Glomerular visceral epithelial cell (primary cell): Measurements from ENCODE around the gene OR5AC2.

Experiments
- DNase-seq: peaks from one replicate; pipeline ENCODE4 v3.0.0-alpha.2; 2016; ENCODE audit errors: extremely low spot score

Gene OR5AC2, protein sequence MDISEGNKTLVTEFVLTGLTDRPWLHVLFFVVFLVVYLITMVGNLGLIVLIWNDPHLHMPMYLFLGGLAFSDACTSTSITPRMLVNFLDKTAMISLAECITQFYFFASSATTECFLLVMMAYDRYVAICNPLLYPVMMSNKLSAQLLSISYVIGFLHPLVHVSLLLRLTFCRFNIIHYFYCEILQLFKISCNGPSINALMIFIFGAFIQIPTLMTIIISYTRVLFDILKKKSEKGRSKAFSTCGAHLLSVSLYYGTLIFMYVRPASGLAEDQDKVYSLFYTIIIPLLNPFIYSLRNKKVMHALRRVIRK

DNA sequence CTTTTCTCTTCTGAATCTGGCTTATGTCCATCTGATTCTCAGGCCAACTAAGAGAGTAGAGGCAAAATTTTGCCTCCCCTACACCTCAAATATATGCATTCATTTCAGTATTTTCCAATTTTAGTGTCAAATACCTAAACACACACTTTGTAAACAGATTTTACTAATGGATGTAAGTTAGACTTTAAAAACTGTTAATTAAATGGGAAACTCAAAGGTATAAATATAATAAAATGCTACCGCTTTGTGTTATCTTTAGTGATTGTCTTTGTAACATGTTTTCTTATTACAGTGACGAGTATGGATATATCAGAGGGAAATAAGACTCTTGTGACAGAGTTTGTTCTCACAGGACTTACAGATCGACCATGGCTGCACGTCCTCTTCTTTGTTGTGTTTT, at the start of gene OR5AC2:
Gene OR5AC2 (plus strand): TSS at position 301 of the 400 bp plus-strand sequence. CDS start 0 bp downstream, at position 301.
- no peak for DNase-seq

DNA sequence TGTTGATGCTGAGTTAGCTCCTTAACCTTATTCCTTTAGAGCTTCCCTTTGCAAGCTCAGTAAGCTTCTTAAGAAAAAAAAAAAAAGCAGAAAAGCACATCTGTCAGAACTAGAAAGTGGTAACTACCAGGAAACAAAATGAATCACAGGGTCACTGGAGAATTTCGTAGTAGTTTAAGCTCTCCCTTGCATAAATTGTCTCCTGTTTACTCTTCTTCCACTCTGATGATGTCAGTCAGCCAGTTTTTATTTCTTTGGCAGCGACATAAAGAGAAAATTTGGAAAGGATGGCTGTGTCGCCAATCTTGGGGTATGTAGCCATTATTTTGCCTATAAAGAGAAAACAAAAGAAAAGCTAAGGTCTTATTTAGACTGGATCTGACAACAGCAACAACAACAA, 48.7 kb upstream of the OR5AC2 start:
- no peak for DNase-seq

DNA sequence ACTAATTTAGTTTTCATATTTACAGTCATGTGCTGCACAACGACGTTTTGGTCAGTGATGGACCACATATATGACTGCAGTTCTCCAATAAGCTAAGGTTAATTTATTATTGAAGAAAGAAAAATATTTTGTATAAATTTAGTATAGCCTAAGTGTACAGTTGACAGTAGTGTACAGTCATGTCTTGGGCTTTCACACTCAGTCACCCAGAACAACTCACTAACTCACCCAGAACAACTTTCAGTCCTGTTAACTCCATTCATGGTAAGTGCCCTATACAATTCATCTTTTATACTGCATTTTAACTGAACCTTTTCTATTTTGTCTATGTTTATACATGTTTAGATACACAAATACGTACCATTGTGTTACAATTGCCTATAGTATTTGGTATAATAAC, 48.1 kb upstream of the OR5AC2 start:
- no peak for DNase-seq

DNA sequence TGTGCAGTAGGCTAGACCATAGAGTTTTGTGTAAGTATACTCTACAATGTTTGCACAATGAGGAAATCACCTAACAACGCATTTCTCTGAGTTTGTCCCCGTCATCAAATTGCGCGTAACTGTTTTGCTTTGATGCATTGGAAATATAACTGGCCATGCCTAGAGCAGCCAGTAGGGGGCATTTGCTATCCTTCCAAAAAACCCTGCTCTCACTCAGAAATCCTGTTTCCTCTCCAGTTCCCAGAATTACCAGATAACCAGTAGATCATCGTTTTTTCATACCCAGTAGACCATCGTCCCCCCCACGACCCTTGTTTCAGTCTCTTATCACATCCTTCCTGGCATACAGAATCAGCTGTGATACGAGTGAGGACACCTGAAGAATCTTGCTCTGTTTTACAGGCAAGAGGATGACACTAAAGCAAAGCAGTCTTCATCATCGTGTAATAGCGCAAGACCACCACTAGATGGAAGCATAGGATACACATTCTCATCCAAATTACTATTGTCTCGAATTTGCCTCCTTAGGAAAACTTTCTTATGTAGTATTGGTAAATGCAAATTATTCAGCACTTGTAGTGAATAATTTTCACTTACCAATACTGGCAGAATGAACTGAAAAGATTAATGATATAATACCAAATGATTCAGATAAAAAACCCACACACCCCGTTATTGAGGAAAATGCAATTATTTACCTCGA, 47.5 kb upstream of the OR5AC2 start:
- peak; percentile 78 for DNase-seq

DNA sequence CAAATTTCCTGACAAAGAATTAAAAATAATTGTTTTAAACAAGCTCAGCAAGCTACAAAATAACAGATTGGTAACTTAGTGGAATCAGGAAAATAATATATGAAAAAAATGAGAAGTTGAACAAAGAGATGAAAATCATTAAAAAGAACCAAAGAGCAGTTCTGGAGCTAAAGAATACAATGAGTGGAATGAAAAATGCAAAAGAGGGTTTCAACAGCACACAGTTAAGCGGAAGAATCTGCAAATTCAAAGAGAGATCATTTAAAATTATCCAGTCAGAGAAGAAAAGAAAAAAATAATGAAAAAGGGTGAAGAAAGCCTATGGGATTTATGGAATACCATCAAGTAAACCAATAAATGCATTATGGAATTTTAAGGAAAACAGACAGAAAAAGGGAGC, 45.6 kb upstream of the OR5AC2 start:
- no peak for DNase-seq

DNA sequence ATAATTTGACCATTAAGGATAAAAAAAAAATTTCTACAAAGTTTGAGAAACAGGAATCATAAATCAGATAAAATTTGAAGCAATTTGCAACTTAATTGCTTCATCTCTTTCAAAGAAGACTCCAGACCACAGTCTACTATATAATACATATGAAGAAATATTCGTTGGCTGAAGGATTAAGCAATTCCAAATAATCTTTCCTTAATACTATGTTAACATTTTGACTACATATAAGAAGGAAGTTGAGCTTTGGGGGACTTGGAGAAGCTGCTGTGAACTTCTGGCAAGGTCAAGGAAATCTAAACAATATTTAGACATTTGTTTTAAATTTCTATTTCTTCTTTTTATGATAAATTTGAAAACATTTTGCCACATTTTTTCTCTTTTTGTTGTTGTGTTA, 38.4 kb upstream of the OR5AC2 start:
- DNase-seq: no peak

DNA sequence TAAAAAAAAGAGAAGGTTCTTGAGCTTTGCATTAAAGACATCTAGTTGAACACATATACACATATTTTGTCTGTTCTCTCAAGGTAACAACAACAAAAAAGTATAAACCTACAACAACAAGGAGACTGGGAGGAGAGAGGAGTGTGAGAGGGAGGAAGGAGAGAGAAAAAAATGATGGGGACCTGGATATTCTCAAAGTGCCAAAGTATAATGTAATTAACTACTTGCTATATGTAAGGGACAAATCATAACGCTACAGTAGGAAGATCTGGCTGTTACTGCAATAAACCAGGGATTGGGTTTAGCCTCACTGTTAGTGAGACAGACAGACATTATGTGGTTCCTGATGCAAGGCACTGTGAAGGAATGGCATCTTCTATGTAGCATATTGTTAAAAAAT, 37.7 kb upstream of the OR5AC2 start:
- no peak for DNase-seq

DNA sequence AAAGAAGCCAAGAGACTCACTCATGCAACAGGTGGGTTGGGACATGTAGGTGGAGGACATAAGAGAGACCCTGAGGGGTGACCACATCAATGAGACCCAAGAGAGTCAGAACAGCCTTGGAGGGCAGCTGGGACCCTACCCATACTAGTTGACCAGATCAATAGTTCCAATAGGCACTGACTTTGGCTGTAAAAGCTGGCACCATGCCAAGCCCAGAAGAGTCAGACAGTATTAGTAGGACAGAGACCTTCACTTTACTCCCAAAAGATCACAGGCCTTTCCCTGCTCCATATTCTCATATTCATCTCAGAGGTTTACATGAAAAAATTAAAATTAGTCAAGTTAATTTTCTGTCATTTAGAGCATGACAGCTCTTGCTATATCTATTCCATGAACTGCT, 30.9 kb upstream of the OR5AC2 start:
- DNase-seq: no peak

DNA sequence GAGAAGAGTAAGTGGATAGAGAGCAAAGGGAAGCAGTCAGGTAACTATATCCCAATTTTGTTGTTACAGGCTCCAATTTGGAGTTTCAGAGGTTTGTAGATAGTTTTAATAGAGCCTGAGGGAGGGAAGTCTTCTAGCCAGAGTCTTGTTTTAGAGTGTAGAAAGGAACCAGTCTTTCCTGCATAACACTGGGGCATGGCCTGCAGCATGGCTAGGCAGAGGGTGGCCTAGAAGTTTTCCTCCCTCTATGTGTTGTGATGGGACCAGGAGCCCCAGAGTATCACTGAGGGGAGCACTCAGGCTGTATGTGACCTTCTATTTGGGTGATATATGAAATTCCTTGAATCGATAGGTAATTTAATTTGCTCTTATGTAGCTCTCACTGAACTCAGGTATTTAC, 29.3 kb upstream of the OR5AC2 start:
- DNase-seq: no peak

DNA sequence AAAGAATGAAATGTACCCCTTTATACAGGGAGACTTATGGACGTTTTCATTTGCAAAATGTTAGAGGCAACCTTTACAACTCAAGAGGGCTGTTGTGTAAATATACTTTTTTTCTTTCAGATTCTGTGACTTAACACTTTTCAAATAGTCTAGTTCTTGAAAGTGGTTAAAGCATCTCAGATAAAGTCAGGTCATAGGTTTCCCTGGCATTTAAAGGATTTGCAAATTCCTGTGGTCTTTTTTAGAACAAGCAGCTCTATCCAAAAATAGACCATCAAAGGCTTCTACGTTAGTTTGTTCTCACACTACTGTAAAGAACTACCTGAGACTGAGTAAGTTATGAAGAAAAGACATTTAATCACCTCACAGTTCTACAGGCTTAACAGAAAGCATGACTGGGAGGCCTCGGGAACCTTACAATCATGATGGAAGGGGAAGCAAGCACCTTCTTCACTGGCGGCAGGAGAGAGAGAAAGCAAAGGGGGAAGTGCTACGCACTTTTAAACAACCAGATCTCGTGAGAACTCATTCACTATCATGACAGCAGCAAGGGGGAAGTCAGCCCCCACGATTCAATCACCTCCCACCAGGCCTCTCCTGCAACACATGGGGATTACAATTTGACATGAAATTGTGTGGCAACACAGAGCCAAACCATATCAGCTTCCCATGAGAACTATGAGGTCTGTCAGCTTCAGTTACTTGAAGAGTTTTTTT, 28.6 kb upstream of the OR5AC2 start:
- no peak for DNase-seq

DNA sequence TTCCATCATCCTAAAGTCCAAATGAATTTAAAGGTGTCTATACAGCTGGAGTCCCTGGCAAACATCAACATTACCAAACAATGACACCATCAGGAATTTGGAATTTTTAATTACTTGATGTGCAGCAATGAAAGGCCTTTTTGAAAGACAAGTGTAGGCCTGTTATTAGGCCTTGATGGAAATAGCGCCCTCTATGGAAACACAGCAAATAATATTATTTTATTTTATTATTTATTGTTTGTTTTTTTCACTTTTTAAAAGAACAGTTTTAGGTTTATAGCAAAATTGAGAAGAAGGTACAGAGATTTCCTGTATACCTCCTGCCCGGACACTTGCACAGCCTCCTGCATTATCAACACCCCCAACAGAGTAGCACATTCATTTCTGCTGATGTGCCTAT, 18.1 kb upstream of the OR5AC2 start:
- no peak for DNase-seq

DNA sequence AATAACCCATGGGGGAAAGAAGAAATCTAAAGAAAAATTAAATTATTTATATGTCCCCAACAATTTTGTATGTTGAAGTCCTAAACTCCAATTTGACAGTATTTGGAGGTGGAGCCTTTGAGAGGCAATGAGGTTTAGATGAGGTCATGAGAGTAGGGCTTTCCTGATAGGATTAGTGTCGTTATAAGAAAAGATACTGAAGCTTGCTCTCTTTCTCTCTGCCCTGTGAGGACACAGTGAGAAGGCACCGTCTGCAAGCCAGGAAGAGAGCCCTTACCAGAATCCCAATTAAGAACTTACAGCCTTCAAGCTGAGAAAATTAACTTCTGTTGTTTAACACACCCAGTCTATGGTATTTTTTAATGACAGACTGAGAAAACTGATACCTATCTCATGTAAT, 16.1 kb upstream of the OR5AC2 start:
- no peak for DNase-seq

DNA sequence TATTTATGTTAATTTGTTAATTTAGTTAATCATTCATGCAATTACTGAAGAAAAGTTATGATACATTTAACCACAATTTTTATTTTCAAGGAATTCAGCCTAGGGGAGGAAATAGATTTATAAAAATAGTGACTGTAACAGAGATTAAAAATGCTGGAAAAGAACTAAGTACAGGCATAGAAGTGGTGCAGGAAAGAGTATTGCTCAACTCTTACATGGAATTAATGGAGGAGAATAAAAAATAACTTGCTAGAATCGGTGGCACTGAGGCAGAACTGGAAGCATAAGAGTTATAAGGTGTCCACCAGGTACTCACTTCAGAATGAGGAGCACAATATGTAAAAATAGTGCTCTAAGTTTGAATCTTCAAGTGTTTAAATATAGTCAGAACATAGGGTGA, 13.5 kb upstream of the OR5AC2 start:
- DNase-seq: no peak

DNA sequence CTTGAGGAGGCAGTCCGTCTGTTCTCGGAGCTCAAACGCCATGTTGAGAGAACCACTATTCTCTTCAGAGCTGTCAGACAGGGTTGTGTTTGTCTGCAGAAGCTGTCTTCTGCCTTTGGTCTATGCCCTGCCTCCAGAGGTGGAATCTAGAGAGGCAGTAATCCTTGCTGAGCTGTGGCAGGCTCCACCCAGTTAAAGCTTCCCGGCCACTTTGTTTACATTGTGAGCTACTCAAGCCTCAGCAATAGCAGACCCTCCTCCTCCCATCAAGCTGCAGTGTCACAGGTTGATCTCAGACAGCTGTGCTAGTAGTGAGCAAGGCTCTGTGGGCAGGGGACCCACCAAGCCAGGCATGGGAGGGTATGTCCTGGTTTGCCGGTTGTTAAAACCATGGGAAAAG, 8.9 kb downstream of the OR5AC2 start:
- DNase-seq: no peak

DNA sequence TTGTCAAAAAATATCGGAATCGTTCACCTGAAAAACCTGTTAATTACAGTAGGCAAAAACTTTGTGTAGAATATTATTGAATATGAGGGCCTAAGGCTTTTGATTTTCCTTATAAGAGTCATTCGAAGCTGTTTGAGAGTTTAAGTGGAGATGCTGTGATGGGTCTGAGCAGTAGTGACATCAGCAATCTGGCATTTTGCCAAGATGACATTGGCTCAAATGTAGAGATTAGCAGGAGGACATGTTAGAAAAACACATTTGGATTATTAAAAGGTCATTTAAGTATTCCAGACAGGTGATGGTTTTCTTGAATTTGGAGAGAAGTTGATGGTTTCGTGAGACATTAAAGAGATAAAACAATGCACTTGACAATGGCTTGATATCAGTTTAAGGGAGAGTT, 12.9 kb downstream of the OR5AC2 start:
- no peak for DNase-seq

DNA sequence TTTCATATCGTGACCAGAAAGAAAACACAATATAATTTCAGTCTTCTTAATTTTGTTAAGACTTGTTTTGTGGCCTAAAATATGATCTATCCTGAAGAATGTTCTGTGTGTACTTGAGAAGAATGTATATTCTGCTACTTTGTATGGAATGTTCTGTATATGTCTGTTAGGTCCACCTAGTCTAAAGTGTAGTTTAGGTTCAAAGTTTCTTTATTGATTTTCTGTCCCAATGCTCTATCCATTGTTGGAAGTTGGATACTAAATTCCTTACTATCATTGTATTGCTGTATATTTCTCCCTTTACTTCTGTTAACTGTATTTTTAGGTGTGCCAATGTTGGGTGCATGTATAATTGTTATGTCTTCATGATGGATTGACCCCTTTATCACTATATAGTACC, 21.2 kb downstream of the OR5AC2 start:
- DNase-seq: no peak

DNA sequence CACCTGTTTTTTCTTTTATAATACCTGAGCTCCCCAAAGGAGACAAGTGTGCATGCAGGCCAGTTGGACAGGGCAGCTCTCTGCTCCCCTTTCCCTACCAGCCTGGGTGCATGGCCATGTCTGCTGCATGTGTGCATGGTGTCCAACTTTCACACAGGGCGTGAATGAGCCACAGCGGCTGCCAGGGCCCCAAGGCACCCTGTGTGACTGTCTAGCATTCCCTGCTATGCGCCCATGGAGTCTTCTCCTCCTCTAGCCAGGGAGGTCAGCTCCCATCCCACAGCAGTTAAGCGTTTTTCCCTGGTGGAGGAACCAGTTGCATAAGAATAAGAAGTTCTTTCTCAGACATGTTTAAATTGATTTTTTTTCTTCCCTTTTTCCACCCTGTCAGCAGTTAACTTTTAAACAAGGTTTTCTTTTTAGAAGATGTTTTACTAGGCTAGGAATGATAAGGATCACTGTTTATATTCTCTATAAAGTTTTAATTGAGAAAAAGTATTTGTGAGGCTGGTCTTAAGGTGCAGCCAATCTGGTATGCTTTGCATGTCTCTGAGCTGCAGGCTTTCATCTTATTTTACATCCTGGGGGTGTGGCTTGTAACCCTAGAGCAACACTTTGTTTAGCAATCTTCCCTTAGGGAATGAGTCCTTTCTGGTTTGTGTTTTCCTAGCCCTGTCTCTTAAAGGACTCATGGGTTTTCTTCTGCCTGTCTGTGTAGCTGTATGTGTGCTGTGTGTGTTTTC, 23.0 kb downstream of the OR5AC2 start:
- no peak for DNase-seq

DNA sequence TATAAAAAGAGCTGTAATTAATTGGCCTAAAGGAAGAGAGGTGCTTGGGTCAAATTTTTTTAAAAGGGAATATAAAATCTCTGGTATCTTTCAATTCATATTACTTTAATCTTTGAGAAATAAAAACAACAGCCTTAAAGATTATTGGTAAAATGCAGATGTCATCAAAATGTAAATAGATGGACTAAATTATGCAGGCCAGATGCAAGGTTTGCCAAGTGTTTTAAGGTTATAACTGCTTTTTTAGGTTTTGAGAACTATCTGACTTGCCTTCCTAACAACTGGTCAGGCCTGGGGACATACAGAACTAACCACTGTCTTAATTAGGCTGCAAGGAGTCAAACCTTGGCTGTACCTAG, 23.6 kb downstream of the OR5AC2 start:
- DNase-seq: no peak

DNA sequence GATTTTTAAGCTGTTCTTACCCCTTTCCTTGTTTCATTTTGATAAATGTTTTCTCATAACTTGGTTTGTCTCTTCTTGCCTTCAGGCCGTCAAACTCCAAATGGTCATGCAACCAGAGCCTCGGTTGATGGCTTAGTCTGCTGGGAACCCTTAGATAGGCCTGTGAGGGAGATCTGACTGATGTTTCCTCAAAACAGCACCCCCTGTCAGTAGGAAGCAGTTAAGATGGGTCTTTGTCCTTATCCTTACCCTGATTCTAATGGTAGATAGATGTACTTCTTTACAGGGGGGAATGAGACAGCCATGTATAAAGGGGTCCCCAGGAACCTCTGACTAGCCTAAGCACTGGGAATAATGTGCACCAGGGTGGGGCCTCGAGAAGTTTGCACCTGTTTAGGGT, 27.3 kb downstream of the OR5AC2 start:
- DNase-seq: no peak

DNA sequence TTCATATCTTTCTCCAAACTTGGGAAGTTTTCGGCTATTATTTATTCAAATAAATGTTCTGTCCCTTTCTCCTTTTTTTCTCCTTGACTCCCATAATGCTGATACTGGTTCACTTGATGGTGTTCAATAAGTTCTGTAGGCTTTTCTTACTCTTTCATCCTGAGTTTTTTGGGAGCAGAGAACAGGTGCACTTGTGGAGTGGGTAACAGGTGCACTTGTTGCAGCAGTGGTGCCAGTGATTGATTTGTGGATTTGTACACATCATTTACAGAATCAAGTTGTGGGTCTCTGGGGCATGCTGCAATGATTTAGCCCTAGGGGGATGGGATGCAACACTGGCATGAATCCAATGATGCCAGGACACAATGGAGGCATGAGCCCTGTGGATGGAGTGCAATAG, 28.7 kb downstream of the OR5AC2 start:
- DNase-seq: no peak

DNA sequence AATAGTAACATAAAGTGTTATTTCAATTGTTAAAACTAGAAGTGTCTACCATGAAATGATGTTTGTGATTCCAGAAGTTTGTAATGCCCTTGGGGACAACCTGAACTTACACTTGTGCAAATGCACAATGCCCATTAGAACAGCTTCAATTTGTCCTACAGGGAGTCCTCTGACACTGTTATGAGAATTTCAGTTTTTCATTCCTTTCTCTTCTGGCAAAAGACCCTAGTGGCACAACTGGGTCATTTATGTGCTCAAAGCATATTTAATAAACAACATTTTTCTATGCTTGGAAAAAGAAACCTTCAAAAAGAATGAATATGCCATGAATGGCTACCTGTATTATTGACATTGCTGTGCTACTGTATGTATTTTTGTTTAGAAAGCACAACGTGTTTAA, 43.4 kb downstream of the OR5AC2 start, which contains the start of gene OR5H1:
Gene OR5H1 (plus strand): TSS at position 301 of the 400 bp plus-strand sequence. CDS start 1,977 bp downstream, outside the sequence.
- DNase-seq: no peak

DNA sequence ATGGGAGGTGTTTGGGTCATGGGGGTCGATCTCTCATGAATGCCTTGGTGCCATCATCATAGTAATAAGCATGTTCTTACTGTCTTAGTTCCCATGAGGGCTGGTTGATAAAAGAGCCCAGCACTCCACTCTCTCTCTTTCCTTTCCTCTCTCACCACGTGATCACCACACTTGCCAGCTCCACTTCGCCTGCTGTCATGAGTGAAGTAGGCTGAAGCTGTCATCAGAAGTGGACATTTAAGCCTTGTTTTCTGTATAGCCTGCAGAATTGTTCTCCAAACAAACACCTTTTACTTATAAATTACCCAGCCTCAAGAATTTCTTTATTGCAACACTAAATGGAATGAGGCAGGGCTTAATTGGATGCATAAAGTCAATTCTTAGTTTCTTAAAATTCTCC, 49.7 kb downstream of the OR5AC2 start:
- DNase-seq: no peak
